Measurements from ENCODE around the gene UBAP2.

Gene UBAP2

DNA sequence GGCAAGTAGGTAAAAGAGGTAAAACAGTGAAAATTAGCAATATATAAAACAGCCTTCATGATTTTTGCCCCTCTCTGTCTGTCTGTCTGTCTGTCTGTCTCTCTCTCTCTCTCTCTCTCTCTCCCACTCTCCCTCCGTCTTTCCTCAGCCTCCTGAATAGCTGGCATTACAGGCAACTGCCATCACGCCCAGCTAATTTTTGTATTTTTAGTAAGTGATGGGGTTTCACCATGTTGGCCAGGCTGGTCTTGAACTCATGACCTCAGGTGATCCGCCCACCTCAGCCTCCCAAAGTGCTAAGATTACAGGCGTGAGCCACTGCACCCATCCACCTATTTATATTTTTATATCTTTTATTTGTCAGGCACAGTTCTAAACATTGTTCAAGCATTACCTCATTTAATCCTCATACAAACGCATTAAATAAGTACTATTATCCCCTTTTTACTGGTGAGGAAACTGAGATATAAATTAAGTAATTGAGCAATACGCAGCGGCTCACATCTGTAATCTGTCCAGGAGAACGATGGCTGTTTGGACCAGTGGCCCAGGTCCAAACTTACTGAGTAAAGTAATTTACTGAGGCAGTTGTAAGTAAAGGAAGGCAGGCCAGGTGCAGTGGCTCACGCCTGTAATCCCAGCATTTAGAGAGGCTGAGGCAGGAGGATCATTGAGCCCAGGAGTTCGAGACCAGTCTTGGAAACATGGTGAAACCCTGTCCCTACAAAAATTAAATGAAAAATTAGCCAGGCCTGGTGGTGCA is 170.8 kb downstream of the UBAP2 start:
- in situ Hi-C loops (cut with MboI; ENCODE audit: low sequenced_read_pairs, unreplicated experiment), result no loop called here
- DNase-seq (ENCODE audit: low spot score), result no peak
- TF ChIP-seq, protein P1, sequence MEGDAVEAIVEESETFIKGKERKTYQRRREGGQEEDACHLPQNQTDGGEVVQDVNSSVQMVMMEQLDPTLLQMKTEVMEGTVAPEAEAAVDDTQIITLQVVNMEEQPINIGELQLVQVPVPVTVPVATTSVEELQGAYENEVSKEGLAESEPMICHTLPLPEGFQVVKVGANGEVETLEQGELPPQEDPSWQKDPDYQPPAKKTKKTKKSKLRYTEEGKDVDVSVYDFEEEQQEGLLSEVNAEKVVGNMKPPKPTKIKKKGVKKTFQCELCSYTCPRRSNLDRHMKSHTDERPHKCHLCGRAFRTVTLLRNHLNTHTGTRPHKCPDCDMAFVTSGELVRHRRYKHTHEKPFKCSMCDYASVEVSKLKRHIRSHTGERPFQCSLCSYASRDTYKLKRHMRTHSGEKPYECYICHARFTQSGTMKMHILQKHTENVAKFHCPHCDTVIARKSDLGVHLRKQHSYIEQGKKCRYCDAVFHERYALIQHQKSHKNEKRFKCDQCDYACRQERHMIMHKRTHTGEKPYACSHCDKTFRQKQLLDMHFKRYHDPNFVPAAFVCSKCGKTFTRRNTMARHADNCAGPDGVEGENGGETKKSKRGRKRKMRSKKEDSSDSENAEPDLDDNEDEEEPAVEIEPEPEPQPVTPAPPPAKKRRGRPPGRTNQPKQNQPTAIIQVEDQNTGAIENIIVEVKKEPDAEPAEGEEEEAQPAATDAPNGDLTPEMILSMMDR (IDR thresholded peaks at IDR 0.05; ENCODE audit: borderline replicate concordance, control extremely low read depth, extremely low read depth, insufficient read depth, missing control alignments), result no peak
